ENCODE measurements around the gene LXN.

LXN gene

DNA sequence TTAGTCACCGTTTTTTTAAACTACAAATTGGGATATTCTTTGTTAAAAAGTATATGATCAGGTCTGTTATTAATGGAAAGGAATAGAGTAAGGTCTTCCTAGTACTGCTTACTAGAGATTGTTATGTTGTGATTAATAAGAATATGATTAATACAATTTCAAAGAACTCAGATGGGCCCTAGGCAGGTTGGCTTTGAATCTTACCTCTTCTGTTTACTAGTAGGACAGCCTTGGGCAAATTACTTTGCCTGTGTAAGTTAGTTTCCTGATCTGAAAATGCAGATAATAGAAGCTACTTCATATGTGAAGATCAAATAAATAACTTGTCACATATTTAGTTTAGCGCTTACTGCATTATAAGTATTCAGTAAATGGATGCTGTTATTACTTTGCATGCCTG is 21.3 kb downstream of the LXN start:
- DNase-seq (ENCODE audit: low read depth, low spot score) = no peak
- Histone ChIP-seq H3K27me3 (ENCODE audit: insufficient read depth, insufficient read length) (no peaks in the 10 kb centered on the region), H3K36me3 (ENCODE audit: insufficient read depth, insufficient read length, low read length) (peaks cover 83% of the 10 kb centered on the region), H3K4me3 (ENCODE audit: insufficient read length, low read depth) (no peak overlapping the region), H3K9ac (ENCODE audit: insufficient read length, low read depth) (no peak overlapping the region), H3K9me3 (ENCODE audit: insufficient read depth, low read length) (no peaks in the 10 kb centered on the region), H3K4me1 (ENCODE audit: insufficient read depth, insufficient read length) (no peaks in the 10 kb centered on the region)
- TF ChIP-seq ZNF274 (IDR thresholded peaks at IDR 0.05; ENCODE audit: low read depth, low read length) (no peak), YY1 (IDR thresholded peaks at IDR 0.05; ENCODE audit: insufficient read depth, insufficient read length) (no peak), SUZ12 (IDR thresholded peaks at IDR 0.05; ENCODE audit: extremely low read depth, insufficient read depth, insufficient read length) (no peak)

GRCh38 chr3:158649791-158650190 is 22.7 kb downstream of the LXN start:
- Histone ChIP-seq H3K4me3 (ENCODE audit: insufficient read length, low read depth) (no peak overlapping the region), H3K4me1 (ENCODE audit: insufficient read depth, insufficient read length) (no peaks in the 10 kb centered on the region), H3K36me3 (ENCODE audit: insufficient read depth, insufficient read length, low read length) (peaks cover 79% of the 10 kb centered on the region), H3K9ac (ENCODE audit: insufficient read length, low read depth) (no peak overlapping the region), H3K9me3 (ENCODE audit: insufficient read depth, low read length) (no peaks in the 10 kb centered on the region), H3K27me3 (ENCODE audit: insufficient read depth, insufficient read length) (no peaks in the 10 kb centered on the region)
- TF ChIP-seq SUZ12 (IDR thresholded peaks at IDR 0.05; ENCODE audit: extremely low read depth, insufficient read depth, insufficient read length) = no peak
- no peak for TF ChIP-seq ZNF274 (IDR thresholded peaks at IDR 0.05; ENCODE audit: low read depth, low read length)
- no peak for TF ChIP-seq YY1 (IDR thresholded peaks at IDR 0.05; ENCODE audit: insufficient read depth, insufficient read length)
- no peak for DNase-seq (ENCODE audit: low read depth, low spot score)

DNA sequence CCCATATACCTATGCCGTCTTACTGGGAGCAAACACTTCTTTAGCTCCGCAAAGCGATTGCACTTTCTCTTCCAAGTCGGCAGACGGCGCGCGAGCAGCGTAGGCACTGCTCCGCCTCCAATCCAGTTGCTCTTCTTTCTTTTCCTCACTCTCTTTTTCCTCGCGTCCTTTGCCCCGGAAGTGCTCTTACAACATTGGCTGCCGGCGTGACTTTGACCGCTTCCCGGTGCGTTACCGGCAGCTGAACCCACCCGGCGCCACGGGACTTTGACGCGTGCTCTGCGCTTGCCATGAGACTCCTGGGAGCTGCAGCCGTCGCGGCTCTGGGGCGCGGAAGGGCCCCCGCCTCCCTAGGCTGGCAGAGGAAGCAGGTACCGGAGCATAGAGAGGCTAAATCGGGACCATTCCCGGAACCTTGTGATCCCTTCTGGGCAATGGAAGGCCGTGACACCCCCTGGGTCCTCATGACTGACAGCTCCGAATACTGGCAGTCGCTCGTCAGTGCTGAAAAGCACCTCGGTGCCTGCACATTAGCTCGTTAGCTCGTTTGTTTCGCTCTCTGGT is 28.0 kb downstream of the LXN start, which contains the start of gene GFM1:
Gene GFM1 (plus strand): TSS at position 183 of the 564 bp plus-strand sequence. CDS start 108 bp downstream, at position 291.
- Histone ChIP-seq H3K4me3 (ENCODE audit: insufficient read length, low read depth) (peak within 1 kb of the TSS; percentile 80), H3K36me3 (ENCODE audit: insufficient read depth, insufficient read length, low read length) (peaks cover 30% of the 10 kb centered on the region), H3K9ac (ENCODE audit: insufficient read length, low read depth) (peak within 1 kb of the TSS; percentile 78), H3K27me3 (ENCODE audit: insufficient read depth, insufficient read length) (no peaks in the 10 kb centered on the region), H3K9me3 (ENCODE audit: insufficient read depth, low read length) (no peaks in the 10 kb centered on the region), H3K4me1 (ENCODE audit: insufficient read depth, insufficient read length) (no peaks in the 10 kb centered on the region)
- peak; percentile 92 for DNase-seq (ENCODE audit: low read depth, low spot score)
- TF ChIP-seq YY1 (IDR thresholded peaks at IDR 0.05; ENCODE audit: insufficient read depth, insufficient read length) (no peak), SUZ12 (IDR thresholded peaks at IDR 0.05; ENCODE audit: extremely low read depth, insufficient read depth, insufficient read length) (no peak), ZNF274 (IDR thresholded peaks at IDR 0.05; ENCODE audit: low read depth, low read length) (no peak)

GRCh38 chr3:158642474-158643210 is 29.8 kb downstream of the LXN start:
- Histone ChIP-seq H3K27me3 (ENCODE audit: insufficient read depth, insufficient read length) (no peaks in the 10 kb centered on the region), H3K36me3 (ENCODE audit: insufficient read depth, insufficient read length, low read length) (peaks cover 21% of the 10 kb centered on the region), H3K4me3 (ENCODE audit: insufficient read length, low read depth) (no peak overlapping the region), H3K9me3 (ENCODE audit: insufficient read depth, low read length) (no peaks in the 10 kb centered on the region), H3K9ac (ENCODE audit: insufficient read length, low read depth) (no peak overlapping the region), H3K4me1 (ENCODE audit: insufficient read depth, insufficient read length) (no peaks in the 10 kb centered on the region)
- TF ChIP-seq SUZ12 (IDR thresholded peaks at IDR 0.05; ENCODE audit: extremely low read depth, insufficient read depth, insufficient read length) = no peak
- TF ChIP-seq ZNF274 (IDR thresholded peaks at IDR 0.05; ENCODE audit: low read depth, low read length) = no peak
- TF ChIP-seq YY1 (IDR thresholded peaks at IDR 0.05; ENCODE audit: insufficient read depth, insufficient read length) = no peak
- DNase-seq (ENCODE audit: low read depth, low spot score) = no peak

DNA sequence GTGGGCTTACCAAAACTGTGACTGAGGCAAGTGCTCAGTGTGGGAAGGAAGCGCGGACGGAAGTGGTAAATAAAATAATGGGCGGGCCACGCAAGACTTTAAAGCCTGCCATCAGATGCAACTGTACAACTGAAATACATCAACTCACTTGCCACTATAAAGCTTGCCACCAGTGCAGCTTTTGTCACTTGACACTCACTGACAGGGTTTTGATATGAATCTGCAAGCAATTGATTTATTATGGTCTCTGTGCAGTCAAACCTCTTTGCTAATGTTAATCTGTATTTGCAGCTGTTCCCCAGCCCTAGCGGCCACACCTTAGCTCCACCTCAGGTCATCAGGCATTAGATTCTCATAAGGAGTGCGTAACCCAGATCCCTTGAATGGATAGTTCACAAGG is 30.4 kb downstream of the LXN start:
- H3K9ac ChIP-seq (ENCODE audit: insufficient read length, low read depth) = no peak overlapping the region
- H3K9me3 ChIP-seq (ENCODE audit: insufficient read depth, low read length) = no peaks in the 10 kb centered on the region
- no peak overlapping the region for H3K4me3 ChIP-seq (ENCODE audit: insufficient read length, low read depth)
- TF ChIP-seq SUZ12 (IDR thresholded peaks at IDR 0.05; ENCODE audit: extremely low read depth, insufficient read depth, insufficient read length) = no peak
- TF ChIP-seq ZNF274 (IDR thresholded peaks at IDR 0.05; ENCODE audit: low read depth, low read length) = no peak
- TF ChIP-seq YY1 (IDR thresholded peaks at IDR 0.05; ENCODE audit: insufficient read depth, insufficient read length) = no peak
- peaks cover 15% of the 10 kb centered on the region for H3K36me3 ChIP-seq (ENCODE audit: insufficient read depth, insufficient read length, low read length)
- no peak for DNase-seq (ENCODE audit: low read depth, low spot score)
- no peaks in the 10 kb centered on the region for H3K4me1 ChIP-seq (ENCODE audit: insufficient read depth, insufficient read length)
- H3K27me3 ChIP-seq (ENCODE audit: insufficient read depth, insufficient read length) = no peaks in the 10 kb centered on the region

- Histone ChIP-seq H3K36me3 (ENCODE audit: insufficient read depth, insufficient read length, low read length) (peaks cover 1% of the 10 kb centered on the region), H3K9ac (ENCODE audit: insufficient read length, low read depth) (no peak overlapping the region), H3K4me3 (ENCODE audit: insufficient read length, low read depth) (no peak overlapping the region), H3K4me1 (ENCODE audit: insufficient read depth, insufficient read length) (no peaks in the 10 kb centered on the region), H3K27me3 (ENCODE audit: insufficient read depth, insufficient read length) (no peaks in the 10 kb centered on the region), H3K9me3 (ENCODE audit: insufficient read depth, low read length) (no peaks in the 10 kb centered on the region)
- TF ChIP-seq SUZ12 (IDR thresholded peaks at IDR 0.05; ENCODE audit: extremely low read depth, insufficient read depth, insufficient read length) (no peak), ZNF274 (IDR thresholded peaks at IDR 0.05; ENCODE audit: low read depth, low read length) (no peak), YY1 (IDR thresholded peaks at IDR 0.05; ENCODE audit: insufficient read depth, insufficient read length) (no peak)
- no peak for DNase-seq (ENCODE audit: low read depth, low spot score)
Measured at GRCh38 chr3:158640646-158641045, 31.8 kb downstream of the LXN start.

DNA sequence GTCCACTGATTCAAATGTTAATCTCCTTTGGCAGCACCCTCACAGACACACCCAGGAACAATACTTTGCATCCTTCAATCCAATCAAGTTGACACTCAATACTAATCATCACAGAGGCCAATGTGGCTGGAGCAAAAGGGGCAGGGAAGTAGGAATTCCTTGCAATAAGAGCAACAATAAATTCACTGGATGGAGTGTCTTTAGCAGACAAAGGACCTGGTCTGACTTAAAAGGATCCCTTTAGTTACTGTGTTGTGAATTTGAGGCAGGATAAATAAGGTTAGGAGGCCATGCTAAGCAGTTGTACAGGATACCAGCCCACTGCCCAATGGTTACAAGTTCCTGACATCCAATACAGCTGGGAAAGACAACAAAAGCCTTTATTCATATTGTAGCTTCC is 40.5 kb downstream of the LXN start:
- Histone ChIP-seq H3K36me3 (ENCODE audit: insufficient read depth, insufficient read length, low read length) (no peaks in the 10 kb centered on the region), H3K27me3 (ENCODE audit: insufficient read depth, insufficient read length) (no peaks in the 10 kb centered on the region), H3K4me1 (ENCODE audit: insufficient read depth, insufficient read length) (no peaks in the 10 kb centered on the region), H3K9me3 (ENCODE audit: insufficient read depth, low read length) (peaks cover 13% of the 10 kb centered on the region; the same call in 1 of the 2 replicates), H3K4me3 (ENCODE audit: insufficient read length, low read depth) (no peak overlapping the region), H3K9ac (ENCODE audit: insufficient read length, low read depth) (no peak overlapping the region)
- TF ChIP-seq ZNF274 (IDR thresholded peaks at IDR 0.05; ENCODE audit: low read depth, low read length) (no peak), YY1 (IDR thresholded peaks at IDR 0.05; ENCODE audit: insufficient read depth, insufficient read length) (no peak), SUZ12 (IDR thresholded peaks at IDR 0.05; ENCODE audit: extremely low read depth, insufficient read depth, insufficient read length) (no peak)
- DNase-seq (ENCODE audit: low read depth, low spot score) = no peak

Data from NT2/D1 (cell line).